Stimulated activated CD8-positive, alpha-beta memory T cell treated with anti-CD3 and anti-CD28 coated beads, Interleukin-12 subunit alpha, Interleukin-12 subunit beta, amount 100 ng/mL, for 24 hours (primary cell): ENCODE measurements around the gene GRB7.
"Not testable (repeated sequence)": the region's sequence is repeated elsewhere in the genome, so short reads cannot be mapped to it uniquely, and the experiment has no call there.

ENCODE experiments used
- DNase-seq: peaks from one replicate; pipeline ENCODE4 v3.0.0-alpha.2; 2020; ENCODE audit errors: extremely low read depth

GRB7 gene

GRCh38 chr17:39737760-39738567, at the start of gene GRB7:
GRB7 (plus strand) TSS chr17:39737938; CDS start chr17:39742302, 4,364 bp downstream.
- DNase-seq: no peak

- no peak for DNase-seq
Observed at GRCh38 chr17:39688475-39688835, 49.3 kb upstream of the GRB7 start.

GRCh38 chr17:39688945-39689344, 48.8 kb upstream of the GRB7 start:
- DNase-seq: no peak

- DNase-seq: no peak
Observed at GRCh38 chr17:39694593-39694992, 43.1 kb upstream of the GRB7 start.

- DNase-seq: no peak
Observed at GRCh38 chr17:39695089-39695474, 42.7 kb upstream of the GRB7 start.

- DNase-seq: no peak
Observed at GRCh38 chr17:39696731-39697130, 41.0 kb upstream of the GRB7 start.

- no peak for DNase-seq
Observed at GRCh38 chr17:39697961-39698360, 39.8 kb upstream of the GRB7 start.

GRCh38 chr17:39699157-39699817, 38.5 kb upstream of the GRB7 start:
- not testable (repeated sequence) for DNase-seq

- no peak for DNase-seq
Observed at GRCh38 chr17:39699818-39700147, 38.0 kb upstream of the GRB7 start, which contains the start of gene ERBB2. ERBB2 (plus strand) TSS chr17:39700064; CDS start chr17:39700239, 175 bp downstream.

GRCh38 chr17:39700148-39700987, 37.4 kb upstream of the GRB7 start:
- no peak for DNase-seq

- no peak for DNase-seq
Observed at GRCh38 chr17:39701012-39701783, 36.5 kb upstream of the GRB7 start.

GRCh38 chr17:39701784-39702422, 35.8 kb upstream of the GRB7 start:
- DNase-seq: no peak

- DNase-seq: no peak
Observed at GRCh38 chr17:39702901-39703893, 34.5 kb upstream of the GRB7 start.

- no peak for DNase-seq
Observed at GRCh38 chr17:39703913-39704312, 33.8 kb upstream of the GRB7 start.

- DNase-seq: no peak
Observed at GRCh38 chr17:39704821-39705551, 32.8 kb upstream of the GRB7 start.

- no peak for DNase-seq
Observed at GRCh38 chr17:39705786-39706348, 31.9 kb upstream of the GRB7 start.

GRCh38 chr17:39706383-39706782, 31.4 kb upstream of the GRB7 start:
- DNase-seq: no peak

- no peak for DNase-seq
Observed at GRCh38 chr17:39706921-39707337, 30.8 kb upstream of the GRB7 start.
